Heart right ventricle (tissue), 16 donors: ENCODE data around the gene ETV2. TPM values are rescaled to one million over a fixed set of nuclear protein-coding genes. Genes with fewer than 3 reads are reported as not detected.

Experiments
- ATAC-seq, 8 donors: fragments of 200-7000 bp; cut with Tn5 transposase; one replicate each; pipeline ENCODE4 v1.9.1; 2020; ENCODE audit warnings: mild to moderate bottlenecking in 8 of 8, moderate library complexity in 8 of 8, moderate number of reproducible peaks in 1 of 8
- DNase-seq, 2 donors: peaks; one replicate each; pipeline ENCODE4 v3.0.0-alpha.2; 2020
- H3K27ac ChIP-seq, 10 donors: fragments of 200-600 bp; sonication (generic) in 2 of 10; one replicate each; pipeline versions ENCODE4 v1.5.0 to v1.8.0; 2020 to 2022; ENCODE audit warnings: mild to moderate bottlenecking in 3 of 10
- H3K27me3 ChIP-seq, 7 donors: fragments of 200-600 bp; one replicate each; pipeline ENCODE4 v1.8.0; 2021 to 2022; ENCODE audit warnings: mild to moderate bottlenecking in 2 of 7
- H3K36me3 ChIP-seq, 9 donors: fragments of 200-600 bp; sonication (generic) in 1 of 9; one replicate each; pipeline versions ENCODE4 v1.5.0 to v1.8.0; 2020 to 2022; ENCODE audit warnings: mild to moderate bottlenecking in 2 of 9
- H3K4me1 ChIP-seq, 9 donors: fragments of 200-600 bp; sonication (generic) in 1 of 9; one replicate each; pipeline versions ENCODE4 v1.5.0 to v1.8.0; 2020 to 2022; ENCODE audit warnings: mild to moderate bottlenecking in 4 of 9
- H3K4me3 ChIP-seq, 10 donors: fragments of 200-600 bp; sonication (generic) in 2 of 10; one replicate each; pipeline versions ENCODE4 v1.5.0 to v1.8.0; 2020 to 2022; ENCODE audit warnings: mild to moderate bottlenecking in 7 of 10, moderate library complexity in 2 of 10
- H3K9me3 ChIP-seq, 11 donors: fragments of 200-600 bp in 10 of 11; sonication (generic) in 2 of 11; one replicate each; pipeline versions ENCODE4 v1.5.0 to v1.8.0; 2013 to 2022; ENCODE audit warnings: mild to moderate bottlenecking in 2 of 11, control low read depth in 1 of 11, moderate library complexity in 1 of 11
- WGBS, 2 donors: extraction: QIAGEN DNeasy Blood & Tissue Kit; methylation state at CpG; one replicate each; pipeline ENCODE4 v1.1.7; 2013; ENCODE audit warnings: inconsistent platforms in 1 of 2; 5-methylcytosine and 5-hydroxymethylcytosine counted together
- intact Hi-C, 10 donors: fragments of 100-400 bp; cut with DNase I; formaldehyde crosslinking; loops; one replicate each; pipeline versions ENCODE4 v1.11.1 to v1.14.2; 2022
- polyA plus RNA-seq, 2 donors: library from polyadenylated mRNA; stranded (reverse); fragments of 200-250 nt; gene quantifications; one replicate each; pipeline ENCODE4 v1.2.3, GENCODE V29; 2013
- total RNA-seq, 10 donors: library from RNA; stranded (reverse); fragmentation: NEBNext Ultra II Directional in 3 of 10; extraction: Animal tissue kit (Norgen Biotek cat#: 25700) in 3 of 10; gene quantifications; one replicate each; pipeline versions ENCODE4 v1.2.1 to v1.2.4, GENCODE V29; 2021 to 2023
- TF ChIP-seq, protein P1 (sequence below), 9 donors: fragments of 200-600 bp; sonication (generic) in 2 of 9; IDR thresholded peaks; one replicate each; pipeline versions ENCODE4 v1.5.0 to v1.8.0; 2021 to 2022; ENCODE audit warnings: antibody characterized with exemption in 9 of 9, mild to moderate bottlenecking in 5 of 9, moderate library complexity in 1 of 9
- donor health status: Arrhythmogenic right ventricular cardiomyopathy.
- donor health status: ischemic (EF 13 %, LVEDD 7.1; RV severe dilation, severe dysfunction).
- donor health status: healthy with polysubstance abuse.
- donor health status: DM: no; HTN: yes; CAD: no.
- donor health status: DM: no; HTN: no; CAD: no.
- donor health status: ischemic (EF 25% LVEDD 6.9; RV normal size, moderate dysfunction).
- donor health status: ischemic (EF 25% LVEDD 5.7; RV mildly dilated, moderate dysfunction).
- donor health status: healthy.
- donor health status: DM: yes; HTN: yes; CAD: no.
- donor health status: Ischemic cardiomyopathy.
- donor health status: ischemic (EF 35%, LVEDD 5.7; RV mildly dilated, moderate dysfunction).
- donor health status: nonischemic (EF 11% LVEDD 7.7; RV severe dilation, severe dysfunction).
- donor health status: DM: yes; HTN: yes; CAD: no.
- donor health status: PGD.
- donor health status: ischemic (EF 29% LVEDD 5.4; RV normal size, mild dysfunction).
- donor health status: nonischemic (EF 23%, LVEDD 6.1; RV moderate dilation, normal function).

ETV2 gene
- total and polyA plus RNA-seq, 12 donors, result 0.26 to 1.5 (median 0.41) TPM; not detected in 6

DNA sequence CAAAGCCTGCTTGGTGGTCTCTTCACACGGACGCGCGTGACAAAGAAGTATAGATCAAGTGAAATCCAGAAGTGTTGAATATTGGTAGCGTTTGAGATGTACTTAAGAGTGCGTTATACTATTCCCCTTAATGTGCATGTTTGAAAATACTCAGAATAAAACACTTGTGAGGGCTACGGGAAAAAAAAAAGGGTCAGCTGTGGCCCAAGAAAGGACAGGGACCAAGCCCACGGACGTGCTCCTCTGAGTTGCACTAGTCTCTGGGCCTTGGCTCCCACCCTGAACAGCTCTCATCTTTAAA is 13.3 kb upstream of the ETV2 start:
- Histone ChIP-seq H3K4me3 (peak overlapping the region; percentile 50 to 99 (median 90)), H3K27ac (peak overlapping the region; percentile 53 to 97 (median 93)), H3K27me3 (no peaks in the 10 kb centered on the region), H3K36me3 (peaks cover 0 to 34% (median 24%) of the 10 kb centered on the region in 9 donors), H3K4me1 (peaks cover 3 to 24% (median 19%) of the 10 kb centered on the region in 9 donors), H3K9me3 (no peaks in the 10 kb centered on the region)
- DNase-seq (no peak), ATAC-seq (no peak)
- 10% methylated on average over 9 of the region's 9 CpGs for WGBS, 2 donors
- intact Hi-C loops, result no loop called here
- TF ChIP-seq, protein P1, sequence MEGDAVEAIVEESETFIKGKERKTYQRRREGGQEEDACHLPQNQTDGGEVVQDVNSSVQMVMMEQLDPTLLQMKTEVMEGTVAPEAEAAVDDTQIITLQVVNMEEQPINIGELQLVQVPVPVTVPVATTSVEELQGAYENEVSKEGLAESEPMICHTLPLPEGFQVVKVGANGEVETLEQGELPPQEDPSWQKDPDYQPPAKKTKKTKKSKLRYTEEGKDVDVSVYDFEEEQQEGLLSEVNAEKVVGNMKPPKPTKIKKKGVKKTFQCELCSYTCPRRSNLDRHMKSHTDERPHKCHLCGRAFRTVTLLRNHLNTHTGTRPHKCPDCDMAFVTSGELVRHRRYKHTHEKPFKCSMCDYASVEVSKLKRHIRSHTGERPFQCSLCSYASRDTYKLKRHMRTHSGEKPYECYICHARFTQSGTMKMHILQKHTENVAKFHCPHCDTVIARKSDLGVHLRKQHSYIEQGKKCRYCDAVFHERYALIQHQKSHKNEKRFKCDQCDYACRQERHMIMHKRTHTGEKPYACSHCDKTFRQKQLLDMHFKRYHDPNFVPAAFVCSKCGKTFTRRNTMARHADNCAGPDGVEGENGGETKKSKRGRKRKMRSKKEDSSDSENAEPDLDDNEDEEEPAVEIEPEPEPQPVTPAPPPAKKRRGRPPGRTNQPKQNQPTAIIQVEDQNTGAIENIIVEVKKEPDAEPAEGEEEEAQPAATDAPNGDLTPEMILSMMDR (IDR thresholded peaks at IDR 0.05), result no peak

- 0% methylated on average over 56 of the region's 56 CpGs for WGBS, 2 donors
- Histone ChIP-seq H3K9me3 (no peaks in the 10 kb centered on the region), H3K27me3 (no peaks in the 10 kb centered on the region), H3K4me3 (peak within 1 kb of the TSS; percentile 76 to 99 (median 92)), H3K27ac (peak within 1 kb of the TSS; percentile 53 to 97 (median 93)), H3K36me3 (peaks cover 0 to 39% (median 24%) of the 10 kb centered on the region in 9 donors), H3K4me1 (peaks cover 3 to 24% (median 19%) of the 10 kb centered on the region in 9 donors)
- ATAC-seq (peak; percentile 99 to 100 (median 100)), DNase-seq (peak; percentile 94 to 98)
- TF ChIP-seq, protein P1 (IDR thresholded peaks at IDR 0.05), result no peak
- intact Hi-C loops, result no loop called here
Observed at GRCh38 chr19:35628565-35629331, 12.8 kb upstream of the ETV2 start, which contains the start of gene RBM42. Gene RBM42, plus strand, starts transcription at chr19:35629036. Its CDS starts 118 bp downstream, at chr19:35629154.

GRCh38 chr19:35629332-35629633 is 12.3 kb upstream of the ETV2 start:
- 4 to 5% methylated on average over 15 of the region's 15 CpGs for WGBS, 2 donors
- no peaks in the 10 kb centered on the region for H3K27me3 ChIP-seq
- peaks cover 3 to 24% (median 19%) of the 10 kb centered on the region in 9 donors for H3K4me1 ChIP-seq
- peak overlapping the region; percentile 3 to 97 (median 92) for H3K27ac ChIP-seq
- H3K9me3 ChIP-seq, result no peaks in the 10 kb centered on the region
- DNase-seq (no peak), ATAC-seq (peak in 2 of 8 donors; percentile 1 to 2)
- intact Hi-C loops, result no loop called here
- H3K36me3 ChIP-seq, result peaks cover 5 to 44% (median 28%) of the 10 kb centered on the region in 9 donors
- TF ChIP-seq, protein P1 (IDR thresholded peaks at IDR 0.05), result no peak
- peak overlapping the region; percentile 76 to 99 (median 92) for H3K4me3 ChIP-seq

DNA sequence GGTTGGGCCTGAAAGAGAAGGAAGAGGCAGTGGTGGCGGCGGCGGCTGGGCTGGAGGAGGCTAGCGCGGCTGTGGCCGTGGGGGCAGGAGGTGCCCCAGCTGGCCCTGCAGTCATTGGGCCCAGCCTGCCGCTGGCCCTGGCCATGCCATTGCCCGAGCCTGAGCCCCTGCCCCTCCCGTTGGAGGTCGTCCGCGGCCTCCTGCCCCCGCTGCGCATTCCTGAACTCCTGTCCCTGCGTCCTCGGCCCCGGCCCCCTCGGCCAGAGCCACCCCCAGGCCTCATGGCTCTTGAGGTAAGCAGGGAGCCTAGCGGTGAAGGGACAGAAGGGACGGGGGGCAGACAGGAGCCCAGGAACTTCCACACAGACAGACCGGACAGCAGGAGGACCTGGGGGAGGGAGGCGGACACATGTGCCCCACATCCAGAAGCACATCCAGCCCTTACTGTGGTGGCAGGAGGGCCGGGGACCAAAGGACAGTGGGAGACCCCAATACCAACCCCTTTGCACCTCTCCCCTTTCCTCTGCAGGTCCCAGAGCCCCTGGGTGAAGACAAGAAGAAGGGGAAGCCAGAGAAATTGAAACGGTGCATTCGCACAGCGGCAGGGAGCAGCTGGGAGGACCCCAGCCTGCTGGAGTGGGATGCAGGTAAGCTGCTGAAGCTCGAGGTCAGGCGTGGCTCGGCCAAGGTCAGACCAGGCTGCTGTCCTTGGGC is 7.7 kb upstream of the ETV2 start:
- H3K36me3 ChIP-seq, result peaks cover 8 to 86% (median 68%) of the 10 kb centered on the region in 9 donors
- no peak overlapping the region for H3K27ac ChIP-seq
- H3K27me3 ChIP-seq, result no peaks in the 10 kb centered on the region
- no peaks in the 10 kb centered on the region for H3K9me3 ChIP-seq
- intact Hi-C loops, result no loop called here
- DNase-seq (no peak), ATAC-seq (no peak)
- peaks cover 3 to 16% (median 12%) of the 10 kb centered on the region in 9 donors for H3K4me1 ChIP-seq
- 93 to 94% methylated on average over 29 of the region's 29 CpGs for WGBS, 2 donors
- no peak overlapping the region for H3K4me3 ChIP-seq
- TF ChIP-seq, protein P1 (IDR thresholded peaks at IDR 0.05), result no peak
